GM20431 (cell line): ENCODE measurements around the gene TSPAN4.

Source experiments
- in situ Hi-C: fragments of 300-500 bp; cut with MseI, MboI; formaldehyde crosslinking; loops from one replicate; pipeline ENCODE4 v1.15.0; 2020; ENCODE audit warnings: low sequenced_read_pairs; ENCODE audit not compliant: unreplicated experiment

Gene TSPAN4

GRCh38 chr11:877565-877964, 34.9 kb downstream of the TSPAN4 start:
- in situ Hi-C loops, result no loop called here

GRCh38 chr11:880447-880846, 37.8 kb downstream of the TSPAN4 start:
- in situ Hi-C loops, result no loop called here

- in situ Hi-C loops, result no loop called here
These were observed 39.9 kb downstream of the TSPAN4 start for GRCh38 chr11:882596-882995.

- in situ Hi-C loops, result no loop called here
These were observed 40.9 kb downstream of the TSPAN4 start for GRCh38 chr11:883527-883926.

GRCh38 chr11:884578-885070, 42.0 kb downstream of the TSPAN4 start:
- in situ Hi-C loops, result no loop called here

GRCh38 chr11:886568-886967, 43.9 kb downstream of the TSPAN4 start:
- in situ Hi-C loops, result no loop called here

- in situ Hi-C loops, result no loop called here
These were observed 44.9 kb downstream of the TSPAN4 start for GRCh38 chr11:887589-887988.

GRCh38 chr11:888310-889212, 45.9 kb downstream of the TSPAN4 start:
- in situ Hi-C loops, result no loop called here

GRCh38 chr11:889257-889656, 46.6 kb downstream of the TSPAN4 start:
- in situ Hi-C loops, result no loop called here

GRCh38 chr11:889687-890475, 47.2 kb downstream of the TSPAN4 start:
- in situ Hi-C loops, result no loop called here

- in situ Hi-C loops, result no loop called here
These were observed 48.3 kb downstream of the TSPAN4 start for GRCh38 chr11:890794-891540.

GRCh38 chr11:893008-893654, 50.5 kb downstream of the TSPAN4 start:
- in situ Hi-C loops, result no loop called here

- in situ Hi-C loops, result no loop called here
These were observed 52.0 kb downstream of the TSPAN4 start for GRCh38 chr11:894575-895201.

GRCh38 chr11:895331-896110, 52.9 kb downstream of the TSPAN4 start:
- in situ Hi-C loops, result no loop called here

GRCh38 chr11:897253-898142, 54.8 kb downstream of the TSPAN4 start:
- in situ Hi-C loops, result no loop called here

- in situ Hi-C loops, result no loop called here
These were observed 55.5 kb downstream of the TSPAN4 start for GRCh38 chr11:898143-898511.

- in situ Hi-C loops, result no loop called here
These were observed 56.0 kb downstream of the TSPAN4 start for GRCh38 chr11:898540-899190.
